HG02571 (cell line): Measurements from ENCODE around the gene PFKL.
"Not testable (repeated sequence)": the region's sequence is repeated elsewhere in the genome, so short reads cannot be mapped to it uniquely, and the experiment has no call there.

Source experiments
- ATAC-seq: cut with Tn5 transposase; IDR thresholded peaks from one replicate; pipeline ENCODE4 v1.9.1; 2021; ENCODE audit warnings: mild to moderate bottlenecking, moderate library complexity; ENCODE audit not compliant: unreplicated experiment

Gene PFKL

GRCh38 chr21:44354775-44355771 is 55.2 kb downstream of the PFKL start:
- no peak for ATAC-seq

GRCh38 chr21:44356160-44356559 is 56.3 kb downstream of the PFKL start:
- no peak for ATAC-seq

GRCh38 chr21:44356636-44357035 is 56.8 kb downstream of the PFKL start:
- ATAC-seq: no peak

GRCh38 chr21:44357064-44357837 is 57.4 kb downstream of the PFKL start:
- ATAC-seq: no peak

- ATAC-seq: no peak
These were observed 59.5 kb downstream of the PFKL start for GRCh38 chr21:44359396-44359795.

GRCh38 chr21:44360159-44360558 is 60.3 kb downstream of the PFKL start:
- ATAC-seq: no peak

GRCh38 chr21:44361903-44362302 is 62.0 kb downstream of the PFKL start:
- ATAC-seq: not testable (repeated sequence)

GRCh38 chr21:44363278-44363677 is 63.4 kb downstream of the PFKL start:
- ATAC-seq: no peak

GRCh38 chr21:44364151-44365053 is 64.5 kb downstream of the PFKL start:
- ATAC-seq: no peak

GRCh38 chr21:44365251-44365966 is 65.6 kb downstream of the PFKL start:
- no peak for ATAC-seq

GRCh38 chr21:44365967-44366585 is 66.2 kb downstream of the PFKL start:
- no peak for ATAC-seq

- ATAC-seq: no peak
These were observed 66.8 kb downstream of the PFKL start for GRCh38 chr21:44366586-44367211.

GRCh38 chr21:44368711-44369446 is 69.0 kb downstream of the PFKL start:
- no peak for ATAC-seq

- no peak for ATAC-seq
These were observed 70.3 kb downstream of the PFKL start for GRCh38 chr21:44370027-44370735.

GRCh38 chr21:44370786-44371410 is 71.0 kb downstream of the PFKL start:
- no peak for ATAC-seq

- no peak for ATAC-seq
These were observed 71.7 kb downstream of the PFKL start for GRCh38 chr21:44371596-44371995.

GRCh38 chr21:44372616-44373015 is 72.8 kb downstream of the PFKL start:
- no peak for ATAC-seq
